ENCODE measurements around the gene CTBP1.

CTBP1 gene

DNA sequence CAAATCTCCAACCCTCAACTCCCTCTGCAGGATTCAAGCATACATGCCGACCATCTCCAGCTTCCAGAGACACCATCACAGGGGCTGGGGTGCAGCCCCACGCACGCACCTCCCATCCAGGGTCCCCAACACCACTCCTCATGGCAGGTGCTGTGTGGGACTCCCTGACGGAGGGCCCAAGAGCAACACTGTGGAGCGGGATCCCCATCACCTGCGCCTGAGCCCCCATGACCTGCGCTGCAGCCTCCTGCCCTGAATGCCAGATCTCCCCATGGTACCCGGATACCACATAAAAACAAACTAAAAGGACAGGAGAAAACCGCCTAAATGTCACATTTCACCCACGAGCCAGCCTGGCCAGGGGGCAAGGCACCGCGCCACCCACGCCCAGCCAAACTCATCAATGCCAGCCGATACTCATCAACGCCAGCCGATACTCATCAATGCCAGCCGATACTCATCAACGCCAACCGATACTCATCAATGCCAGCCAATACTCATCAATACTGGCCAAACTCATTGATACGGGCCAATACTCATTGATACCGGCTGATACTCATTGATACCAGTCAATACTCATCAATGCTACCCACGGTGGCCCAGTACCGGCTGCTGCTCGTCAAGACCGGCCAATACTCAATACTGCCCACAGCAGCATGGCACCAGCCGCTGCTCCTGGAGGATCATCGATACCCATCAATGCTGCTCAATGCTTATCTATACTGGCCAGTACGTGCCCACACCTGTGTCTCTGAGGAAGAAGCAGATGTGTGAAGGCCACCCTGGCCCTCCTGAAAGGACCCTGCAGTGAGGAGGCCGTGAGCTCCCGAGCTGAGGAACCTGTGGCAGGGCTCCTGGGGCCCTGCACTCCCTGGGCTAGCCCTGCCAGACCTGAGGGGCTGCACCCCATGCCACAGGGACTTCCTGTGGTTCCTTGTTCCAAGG, 6.2 kb downstream of the CTBP1 start:
- H3K79me1 ChIP-seq (replicated peaks; ENCODE audit: low read length, poor library complexity, severe bottlenecking) = peaks cover 9% of the 10 kb centered on the region
- 97% methylated on average over 30 of the region's 30 CpGs for WGBS
- no peak overlapping the region for H2BK5ac ChIP-seq (ENCODE audit: low read depth, low read length, poor library complexity, severe bottlenecking)
- H3K27ac ChIP-seq (ENCODE audit: low read length, poor library complexity, severe bottlenecking) = no peak overlapping the region
- H2BK120ac ChIP-seq (ENCODE audit: low read depth, low read length) = no peak overlapping the region
- no peak overlapping the region for H2AFZ ChIP-seq (ENCODE audit: low read depth, low read length)
- DNase-seq = no peak
- H3K9ac ChIP-seq (ENCODE audit: low read length) = no peak overlapping the region
- H3K18ac ChIP-seq (ENCODE audit: low read depth in 1 of 2, low read length in 2 of 2) = no peak overlapping the region
- H2AK5ac ChIP-seq (ENCODE audit: low read length, severe bottlenecking) = no peak overlapping the region
- no peak overlapping the region for H4K8ac ChIP-seq (ENCODE audit: low read length)
- no peak overlapping the region for H3K4me2 ChIP-seq (ENCODE audit: low read length, poor library complexity, severe bottlenecking)
- peaks cover 60% of the 10 kb centered on the region for H3K4me1 ChIP-seq (ENCODE audit: control insufficient read depth, insufficient read depth, low read depth, low read length)
- no peak overlapping the region for H3K4ac ChIP-seq (ENCODE audit: low read depth in 1 of 2, low read length in 2 of 2)
- no peak overlapping the region for H2BK12ac ChIP-seq (ENCODE audit: low read length in 2 of 2)
- no peaks in the 10 kb centered on the region for H3K27me3 ChIP-seq (ENCODE audit: control insufficient read depth in 1 of 2, insufficient read depth in 1 of 2, low read length in 2 of 2)
- peaks cover 33 to 77% of the 10 kb centered on the region in 2 experiments for H3K36me3 ChIP-seq (ENCODE audit: control insufficient read depth in 1 of 2, insufficient read depth in 2 of 2, low read depth in 1 of 2, low read length in 2 of 2)
- H3K9me3 ChIP-seq (ENCODE audit: control insufficient read depth, low read length) = no peaks in the 10 kb centered on the region
- no peak overlapping the region for H4K91ac ChIP-seq (ENCODE audit: low read length)
- no peak overlapping the region for H3K23ac ChIP-seq (ENCODE audit: low read length in 2 of 2)
- no peak overlapping the region for H2BK15ac ChIP-seq (ENCODE audit: low read depth, poor library complexity, severe bottlenecking)
- H3K4me3 ChIP-seq (ENCODE audit: insufficient read depth in 1 of 2, low read depth in 1 of 2, low read length in 2 of 2) = no peak overlapping the region
- no peak overlapping the region for H3K14ac ChIP-seq (ENCODE audit: low read length in 2 of 2)

DNA sequence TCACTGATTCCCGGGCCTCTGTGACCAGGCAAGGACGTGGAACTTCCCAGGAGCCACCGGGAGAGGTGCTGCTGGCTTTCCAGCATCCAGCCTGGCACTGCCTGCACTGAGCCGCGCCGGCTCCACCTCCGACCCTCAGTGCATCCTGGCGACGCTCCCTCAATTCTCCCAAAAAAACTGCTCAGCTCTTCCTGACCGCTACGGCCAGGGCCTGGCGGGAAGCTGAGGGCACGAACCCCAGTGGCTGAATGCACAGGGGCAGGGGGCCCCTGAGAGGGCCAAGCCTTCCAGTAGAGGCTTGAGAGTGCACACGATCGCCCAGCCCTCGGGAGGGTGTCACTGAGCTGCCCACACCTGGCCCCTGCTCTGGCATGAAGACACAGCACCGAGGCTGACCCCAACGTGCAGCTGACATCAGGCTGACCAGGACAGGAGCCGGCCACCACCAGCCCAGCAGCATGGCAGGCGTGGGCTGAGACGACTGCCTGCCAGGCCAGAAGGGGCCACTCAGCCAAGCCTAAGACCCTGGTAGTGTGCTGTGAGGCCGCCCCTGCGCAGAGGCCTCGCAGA, 6.9 kb downstream of the CTBP1 start:
- H3K4me3 ChIP-seq (ENCODE audit: insufficient read depth in 1 of 2, low read depth in 1 of 2, low read length in 2 of 2) = no peak overlapping the region
- H3K4me1 ChIP-seq (ENCODE audit: control insufficient read depth, insufficient read depth, low read depth, low read length) = peaks cover 57% of the 10 kb centered on the region
- H4K91ac ChIP-seq (ENCODE audit: low read length) = peak overlapping the region; percentile 40
- no peak overlapping the region for H2BK12ac ChIP-seq (ENCODE audit: low read length in 2 of 2)
- H3K27me3 ChIP-seq (ENCODE audit: control insufficient read depth in 1 of 2, insufficient read depth in 1 of 2, low read length in 2 of 2) = no peaks in the 10 kb centered on the region
- H3K9me3 ChIP-seq (ENCODE audit: control insufficient read depth, low read length) = no peaks in the 10 kb centered on the region
- H3K27ac ChIP-seq (ENCODE audit: low read length, poor library complexity, severe bottlenecking) = no peak overlapping the region
- no peak overlapping the region for H4K8ac ChIP-seq (ENCODE audit: low read length)
- peaks cover 41 to 84% of the 10 kb centered on the region in 2 experiments for H3K36me3 ChIP-seq (ENCODE audit: control insufficient read depth in 1 of 2, insufficient read depth in 2 of 2, low read depth in 1 of 2, low read length in 2 of 2)
- no peak overlapping the region for H2AK5ac ChIP-seq (ENCODE audit: low read length, severe bottlenecking)
- H2AFZ ChIP-seq (ENCODE audit: low read depth, low read length) = no peak overlapping the region
- no peak overlapping the region for H2BK5ac ChIP-seq (ENCODE audit: low read depth, low read length, poor library complexity, severe bottlenecking)
- no peak overlapping the region for H3K9ac ChIP-seq (ENCODE audit: low read length)
- peak overlapping the region in 1 of 2 experiments; percentile 23 for H3K23ac ChIP-seq (ENCODE audit: low read length in 2 of 2)
- no peak overlapping the region for H2BK120ac ChIP-seq (ENCODE audit: low read depth, low read length)
- no peak overlapping the region for H3K14ac ChIP-seq (ENCODE audit: low read length in 2 of 2)
- no peak overlapping the region for H3K4ac ChIP-seq (ENCODE audit: low read depth in 1 of 2, low read length in 2 of 2)
- 93% methylated on average over 22 of the region's 24 CpGs for WGBS
- DNase-seq = no peak
- peaks cover 9% of the 10 kb centered on the region for H3K79me1 ChIP-seq (replicated peaks; ENCODE audit: low read length, poor library complexity, severe bottlenecking)
- no peak overlapping the region for H3K4me2 ChIP-seq (ENCODE audit: low read length, poor library complexity, severe bottlenecking)
- peak overlapping the region; percentile 12 for H2BK15ac ChIP-seq (ENCODE audit: low read depth, poor library complexity, severe bottlenecking)
- no peak overlapping the region for H3K18ac ChIP-seq (ENCODE audit: low read depth in 1 of 2, low read length in 2 of 2)

DNA sequence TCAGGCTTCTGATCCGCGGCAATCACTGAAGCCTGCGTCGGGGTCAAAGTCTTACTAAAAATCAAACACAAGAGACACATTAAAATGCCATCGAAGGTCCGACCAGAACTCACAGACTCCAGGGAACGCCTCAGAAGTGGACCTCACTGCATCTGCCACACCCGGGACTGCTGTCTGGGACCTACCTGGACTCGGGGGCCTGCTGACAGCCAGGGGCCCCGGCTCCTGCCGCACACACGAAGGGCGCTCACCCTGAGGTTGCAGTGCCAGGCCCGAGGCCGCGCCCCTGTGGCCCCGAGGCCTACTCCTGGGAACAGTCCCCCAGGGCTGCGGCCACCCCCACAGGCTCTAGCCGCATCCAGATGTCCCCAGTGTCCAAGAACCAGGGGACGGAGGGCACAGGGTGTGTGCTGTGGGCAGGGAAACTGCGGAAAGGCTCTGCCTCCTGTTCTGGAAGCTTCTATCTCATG, 7.4 kb downstream of the CTBP1 start:
- Histone ChIP-seq H3K9me3 (ENCODE audit: control insufficient read depth, low read length) (no peaks in the 10 kb centered on the region), H3K4me2 (ENCODE audit: low read length, poor library complexity, severe bottlenecking) (no peak overlapping the region), H3K4me3 (ENCODE audit: insufficient read depth in 1 of 2, low read depth in 1 of 2, low read length in 2 of 2) (no peak overlapping the region), H3K27me3 (ENCODE audit: control insufficient read depth in 1 of 2, insufficient read depth in 1 of 2, low read length in 2 of 2) (no peaks in the 10 kb centered on the region), H3K4ac (ENCODE audit: low read depth in 1 of 2, low read length in 2 of 2) (no peak overlapping the region), H2AK5ac (ENCODE audit: low read length, severe bottlenecking) (no peak overlapping the region), H2AFZ (ENCODE audit: low read depth, low read length) (no peak overlapping the region), H3K27ac (ENCODE audit: low read length, poor library complexity, severe bottlenecking) (no peak overlapping the region), H2BK120ac (ENCODE audit: low read depth, low read length) (no peak overlapping the region), H3K23ac (ENCODE audit: low read length in 2 of 2) (no peak overlapping the region), H3K18ac (ENCODE audit: low read depth in 1 of 2, low read length in 2 of 2) (no peak overlapping the region), H4K91ac (ENCODE audit: low read length) (no peak overlapping the region), H3K9ac (ENCODE audit: low read length) (no peak overlapping the region), H3K14ac (ENCODE audit: low read length in 2 of 2) (no peak overlapping the region), H3K36me3 (ENCODE audit: control insufficient read depth in 1 of 2, insufficient read depth in 2 of 2, low read depth in 1 of 2, low read length in 2 of 2) (peaks cover 45 to 90% of the 10 kb centered on the region in 2 experiments), H2BK5ac (ENCODE audit: low read depth, low read length, poor library complexity, severe bottlenecking) (no peak overlapping the region), H3K79me1 (replicated peaks; ENCODE audit: low read length, poor library complexity, severe bottlenecking) (peaks cover 11% of the 10 kb centered on the region), H2BK15ac (ENCODE audit: low read depth, poor library complexity, severe bottlenecking) (no peak overlapping the region), H3K4me1 (ENCODE audit: control insufficient read depth, insufficient read depth, low read depth, low read length) (peaks cover 52% of the 10 kb centered on the region), H2BK12ac (ENCODE audit: low read length in 2 of 2) (no peak overlapping the region), H4K8ac (ENCODE audit: low read length) (no peak overlapping the region)
- no peak for DNase-seq
- 98% methylated on average over 21 of the region's 21 CpGs for WGBS

DNA sequence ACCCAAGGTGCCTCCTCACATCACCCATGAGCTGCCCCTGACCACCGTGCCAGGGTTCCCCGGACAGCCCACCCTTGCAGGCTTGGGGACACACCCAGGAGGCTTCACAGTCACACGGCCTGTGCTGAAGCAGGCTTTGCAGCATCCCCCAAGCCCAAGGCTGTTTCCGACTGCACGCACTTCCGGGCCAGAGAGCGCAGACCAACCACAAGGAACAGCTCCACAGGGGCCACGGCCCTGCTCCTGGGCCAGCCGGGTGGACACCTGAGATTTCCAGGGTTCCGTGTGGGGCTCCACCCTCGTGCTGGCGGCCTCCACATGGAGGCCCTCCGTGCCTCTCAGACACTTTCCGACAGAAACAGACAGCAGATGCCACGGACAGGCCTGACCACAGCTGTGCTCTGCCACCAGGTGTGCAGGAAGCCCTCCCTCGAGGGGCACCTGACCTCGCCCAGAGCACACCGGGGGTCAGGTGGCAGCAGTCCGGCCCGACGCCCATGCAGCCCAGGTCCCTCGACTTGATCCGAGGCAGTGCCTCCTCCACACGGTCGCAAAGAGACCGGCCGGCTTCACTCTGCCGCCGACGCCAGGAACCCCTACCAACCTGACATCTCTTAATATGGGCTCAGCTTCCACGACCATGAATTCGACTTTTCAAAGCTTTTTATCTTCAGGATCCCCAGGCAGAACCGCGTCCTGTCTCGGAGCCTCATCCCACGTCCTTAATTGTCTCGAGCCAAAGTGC, 8.0 kb downstream of the CTBP1 start:
- Histone ChIP-seq H2BK5ac (ENCODE audit: low read depth, low read length, poor library complexity, severe bottlenecking) (no peak overlapping the region), H3K4me2 (ENCODE audit: low read length, poor library complexity, severe bottlenecking) (no peak overlapping the region), H3K9ac (ENCODE audit: low read length) (no peak overlapping the region), H3K4ac (ENCODE audit: low read depth in 1 of 2, low read length in 2 of 2) (no peak overlapping the region), H3K27ac (ENCODE audit: low read length, poor library complexity, severe bottlenecking) (no peak overlapping the region), H3K4me1 (ENCODE audit: control insufficient read depth, insufficient read depth, low read depth, low read length) (peaks cover 46% of the 10 kb centered on the region), H2BK12ac (ENCODE audit: low read length in 2 of 2) (no peak overlapping the region), H3K18ac (ENCODE audit: low read depth in 1 of 2, low read length in 2 of 2) (no peak overlapping the region), H3K79me1 (replicated peaks; ENCODE audit: low read length, poor library complexity, severe bottlenecking) (peaks cover 15% of the 10 kb centered on the region), H2AK5ac (ENCODE audit: low read length, severe bottlenecking) (no peak overlapping the region), H3K9me3 (ENCODE audit: control insufficient read depth, low read length) (no peaks in the 10 kb centered on the region), H3K36me3 (ENCODE audit: control insufficient read depth in 1 of 2, insufficient read depth in 2 of 2, low read depth in 1 of 2, low read length in 2 of 2) (peaks cover 49 to 90% of the 10 kb centered on the region in 2 experiments), H2BK15ac (ENCODE audit: low read depth, poor library complexity, severe bottlenecking) (no peak overlapping the region), H3K14ac (ENCODE audit: low read length in 2 of 2) (no peak overlapping the region), H3K23ac (ENCODE audit: low read length in 2 of 2) (no peak overlapping the region), H2BK120ac (ENCODE audit: low read depth, low read length) (no peak overlapping the region), H4K8ac (ENCODE audit: low read length) (no peak overlapping the region), H3K4me3 (ENCODE audit: insufficient read depth in 1 of 2, low read depth in 1 of 2, low read length in 2 of 2) (no peak overlapping the region), H4K91ac (ENCODE audit: low read length) (no peak overlapping the region), H2AFZ (ENCODE audit: low read depth, low read length) (no peak overlapping the region), H3K27me3 (ENCODE audit: control insufficient read depth in 1 of 2, insufficient read depth in 1 of 2, low read length in 2 of 2) (no peaks in the 10 kb centered on the region)
- DNase-seq = no peak
- 97% methylated on average over 37 of the region's 37 CpGs for WGBS

All from mesenchymal stem cell (in vitro differentiated cells and primary cell).